Amniotic stem cell (primary cell): ENCODE data around the gene BARX2.

ENCODE experiments used
- DNase-seq: peaks from one replicate; lab custom pipeline; 2025; lab: John Stamatoyannopoulos, UW

Gene BARX2

DNA sequence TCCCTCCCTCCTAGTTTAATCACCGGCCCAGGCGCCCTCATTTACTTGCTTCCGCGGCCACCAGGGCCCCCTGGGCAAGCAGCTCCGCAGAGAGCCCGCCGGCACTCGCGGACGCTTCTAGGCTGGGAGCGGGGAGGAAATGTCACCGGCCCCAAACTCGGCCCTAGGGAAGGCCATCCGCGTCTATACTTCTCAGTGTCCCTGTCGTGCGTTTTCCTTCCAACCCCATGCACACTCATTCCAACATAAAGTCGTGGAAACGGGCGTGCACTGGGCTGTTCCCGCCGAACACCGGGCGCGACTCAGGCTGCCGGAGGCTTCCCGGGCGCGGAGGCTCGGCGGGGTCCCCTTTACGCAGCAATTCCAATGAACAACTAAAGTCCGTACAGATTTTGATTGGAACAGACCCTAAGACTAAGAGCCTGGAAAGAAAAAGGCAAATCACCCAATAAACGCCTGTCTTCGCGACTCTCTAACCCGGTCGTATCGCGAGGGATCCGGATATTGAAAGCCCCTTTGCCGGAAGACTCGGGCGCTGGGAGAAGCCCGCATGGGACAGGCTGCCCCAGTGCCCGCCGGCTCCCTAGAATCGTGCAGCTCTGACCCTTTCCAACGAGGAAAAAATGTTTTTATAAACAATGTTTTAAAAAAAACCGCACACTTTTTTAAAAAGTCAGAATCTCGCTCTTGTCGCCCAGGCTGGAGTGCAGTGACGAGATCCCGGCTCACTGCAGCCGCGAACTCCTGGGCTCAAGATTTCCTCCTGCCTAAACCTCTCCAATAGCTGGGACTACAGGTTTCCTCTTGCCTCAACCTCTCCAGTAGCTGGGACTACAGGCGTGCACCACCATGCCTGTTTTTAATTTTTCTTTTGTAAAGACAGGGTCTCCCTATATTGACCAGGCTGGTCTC is 1.3 kb upstream of the BARX2 start:
- DNase-seq: no peak

DNA sequence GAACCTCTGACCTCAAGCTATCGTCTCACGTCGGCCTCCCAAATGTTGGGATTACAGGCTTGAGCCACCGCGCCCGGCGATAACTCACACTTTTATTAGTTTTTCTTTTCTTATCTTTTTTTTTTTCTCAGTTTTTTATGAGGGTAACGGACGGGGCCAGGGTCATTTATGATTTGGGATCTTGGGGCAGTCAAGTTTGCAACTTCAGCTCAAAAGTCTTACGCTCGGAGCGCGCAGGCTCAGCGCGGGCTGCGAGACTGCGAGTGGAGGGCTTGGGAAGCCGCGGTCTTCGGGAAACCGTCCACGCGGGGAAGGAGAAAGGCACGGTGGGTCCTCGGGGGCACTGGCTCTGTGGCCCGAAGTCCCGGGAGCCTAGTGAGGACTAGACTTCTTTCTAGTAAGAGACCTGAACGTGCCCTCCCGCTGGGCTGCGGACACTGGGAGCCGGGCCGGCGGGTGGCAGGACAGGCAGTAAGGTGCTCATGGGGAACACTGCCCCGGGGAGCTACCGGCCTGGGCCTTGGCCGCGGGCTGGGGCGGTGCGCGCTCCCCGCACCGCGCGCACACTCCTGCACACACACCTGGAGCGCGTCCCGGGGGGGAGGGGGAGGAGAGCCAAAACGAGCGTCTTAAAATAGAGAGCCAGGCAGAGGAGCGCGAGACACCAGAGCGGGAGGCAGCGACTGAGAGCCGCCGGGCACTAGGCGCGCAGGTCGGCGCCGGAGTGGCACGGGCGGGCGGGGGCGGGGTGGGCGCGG is 476 bp upstream of the BARX2 start:
- no peak for DNase-seq

DNA sequence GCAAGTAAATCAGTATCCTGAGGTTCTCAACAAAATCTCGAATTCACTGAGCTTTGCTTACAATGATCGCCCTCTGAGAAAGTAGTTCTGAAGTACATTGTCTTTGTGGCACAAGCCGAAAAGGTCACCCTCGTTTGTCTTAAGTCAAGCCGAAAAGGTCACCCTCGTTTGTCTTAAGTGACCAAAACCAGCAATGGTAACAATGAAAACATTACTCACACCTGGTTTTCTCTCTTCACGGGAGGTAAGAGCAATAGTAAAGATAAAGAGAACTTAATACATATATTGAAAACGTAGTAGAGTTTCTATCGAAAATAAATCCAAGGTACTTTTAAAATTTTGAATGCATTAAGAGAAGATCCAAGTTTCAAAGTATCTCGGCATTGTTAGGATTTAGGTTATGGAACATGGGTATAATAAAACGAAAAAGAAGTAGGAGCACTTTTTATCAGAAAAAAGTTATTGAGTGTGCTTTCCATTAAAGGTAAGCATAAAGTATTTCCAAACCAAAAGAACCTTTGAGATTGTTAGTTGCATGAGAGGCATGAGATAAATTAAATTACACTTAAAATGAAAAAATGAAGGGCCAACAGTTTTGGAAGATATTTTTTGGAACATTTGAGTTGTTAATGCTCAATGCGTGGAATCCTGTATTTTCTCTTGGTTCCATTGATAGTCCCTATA is 1.2 kb downstream of the BARX2 start:
- no peak for DNase-seq

DNA sequence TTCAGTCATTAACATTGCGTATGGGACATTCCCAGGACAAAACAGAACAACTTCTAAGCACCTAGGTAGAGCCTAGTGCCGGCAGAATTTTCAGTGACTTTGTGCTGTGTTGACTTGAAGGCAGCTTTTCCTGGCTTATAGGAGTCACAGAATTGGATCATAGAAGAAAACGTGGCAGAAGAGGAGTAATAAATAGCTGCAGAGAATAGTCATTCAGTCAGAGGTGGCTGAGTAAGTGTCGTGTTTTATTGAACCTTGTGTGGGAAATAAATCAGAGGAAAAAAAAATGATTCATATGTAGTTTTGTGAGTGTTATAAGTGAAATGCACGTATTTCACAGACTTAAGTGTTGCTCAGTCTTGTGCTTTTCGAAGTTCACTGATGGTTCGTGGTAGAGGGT is 2.1 kb downstream of the BARX2 start:
- DNase-seq: no peak

DNA sequence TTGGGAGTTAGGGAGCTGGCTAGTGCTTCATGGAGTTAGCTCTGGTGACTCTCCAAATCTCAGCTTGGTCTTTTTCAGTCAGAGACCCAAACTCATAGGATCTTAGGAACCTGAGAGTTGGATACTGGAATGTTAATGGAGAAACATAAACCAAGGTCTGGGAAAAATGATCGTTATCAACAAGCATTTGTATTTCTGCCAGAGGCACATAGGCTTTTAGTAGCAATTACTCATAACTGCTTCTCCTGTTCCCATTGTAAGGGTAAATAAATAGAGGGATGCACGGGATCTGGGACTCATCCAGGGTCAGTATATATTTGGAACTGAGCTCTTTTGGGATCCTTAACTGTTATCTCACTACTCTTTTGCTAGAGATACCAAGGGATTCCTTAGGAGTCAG is 4.8 kb downstream of the BARX2 start:
- DNase-seq: no peak

DNA sequence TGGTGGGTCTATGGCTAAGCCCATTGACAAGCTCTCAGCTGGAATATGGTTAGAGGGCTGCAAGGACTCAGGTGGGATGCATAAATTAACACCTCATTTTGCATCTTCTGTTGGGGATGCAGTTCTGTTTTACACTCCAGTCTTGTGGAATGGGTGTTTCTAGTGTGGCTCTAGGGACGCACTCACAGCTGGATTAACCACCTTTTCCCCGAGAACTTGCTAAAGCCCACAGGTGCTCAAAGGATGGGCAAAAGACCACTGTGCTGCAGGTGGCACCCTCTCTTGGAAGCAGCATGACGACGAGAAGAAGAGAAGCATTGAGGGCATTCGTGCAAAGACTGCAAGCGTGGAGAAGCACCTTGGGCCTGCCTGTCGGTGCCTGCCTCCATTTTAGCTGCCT is 6.9 kb downstream of the BARX2 start:
- DNase-seq: no peak

DNA sequence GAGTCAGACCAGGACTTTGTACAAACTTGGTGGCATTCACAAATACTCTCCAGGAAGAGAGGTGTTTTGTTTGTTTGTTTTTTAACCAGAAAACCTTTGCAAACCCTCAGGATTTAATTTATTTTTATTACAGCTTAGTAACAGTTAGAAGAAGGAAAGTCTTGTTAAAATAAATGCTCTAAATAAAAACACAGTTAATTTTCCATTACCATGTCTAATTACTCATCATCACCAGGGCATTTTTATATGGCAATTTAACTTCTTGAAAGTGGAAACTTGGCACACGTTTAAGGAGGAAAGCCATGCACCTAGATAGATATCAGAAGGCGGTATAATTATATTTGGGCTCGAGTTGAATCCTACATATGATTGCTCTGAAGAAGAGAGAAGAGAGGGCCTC is 7.4 kb downstream of the BARX2 start:
- DNase-seq: no peak

DNA sequence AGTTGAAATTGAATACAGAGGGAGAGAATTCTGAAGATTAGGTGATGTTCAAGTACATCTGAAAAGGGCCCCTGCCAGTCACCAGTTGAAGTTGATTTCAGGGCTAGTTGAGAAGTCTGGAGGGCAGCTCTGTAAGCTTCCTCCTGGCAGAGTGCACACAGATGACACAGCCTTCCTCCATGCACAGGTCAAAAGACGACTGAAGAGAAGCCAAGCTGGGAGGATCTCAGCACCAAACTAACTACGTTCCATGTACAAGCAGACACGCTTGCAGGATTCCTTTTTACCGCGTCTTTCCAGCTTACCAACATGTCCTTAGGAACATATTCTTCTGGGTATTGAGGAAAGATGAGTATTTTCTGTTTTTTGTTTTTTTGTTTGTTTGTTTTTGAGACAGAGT is 7.9 kb downstream of the BARX2 start:
- no peak for DNase-seq

DNA sequence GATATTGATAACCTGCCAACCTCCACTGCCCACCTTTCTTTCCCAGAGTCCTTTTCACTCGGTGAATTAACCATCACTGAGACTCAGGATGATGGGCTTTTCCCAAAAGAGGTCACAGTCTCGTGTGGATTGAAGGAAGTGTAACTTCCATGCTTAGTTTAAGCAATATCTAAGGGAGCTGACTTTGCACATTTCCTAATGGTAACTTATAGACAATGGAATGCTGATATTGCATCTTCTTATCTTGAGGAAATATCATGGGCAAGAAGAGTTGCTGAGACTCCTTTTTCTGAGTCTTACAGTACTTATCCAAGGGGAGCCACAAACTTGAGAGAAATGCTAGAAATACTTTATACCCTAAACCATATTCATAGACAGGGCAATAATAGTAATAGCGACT is 8.8 kb downstream of the BARX2 start:
- no peak for DNase-seq

DNA sequence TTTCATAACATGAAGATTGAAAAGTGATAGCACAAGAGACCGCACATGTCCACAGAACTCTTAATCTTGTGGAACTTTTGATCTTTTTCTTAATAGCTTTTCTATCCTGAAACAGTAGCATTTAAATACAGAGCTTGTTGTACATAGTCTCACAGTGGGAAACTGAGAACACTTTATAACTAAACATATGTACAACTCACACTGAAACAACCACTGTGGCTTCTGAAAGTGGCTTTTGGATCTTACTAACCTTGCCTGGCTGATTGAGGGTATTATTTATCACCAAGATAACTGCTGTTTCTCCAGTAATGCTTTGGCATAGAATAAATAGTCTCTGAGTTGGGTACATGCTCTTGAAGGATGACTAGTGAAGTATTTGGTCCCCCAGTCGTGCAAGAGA is 10.2 kb downstream of the BARX2 start:
- DNase-seq: no peak

DNA sequence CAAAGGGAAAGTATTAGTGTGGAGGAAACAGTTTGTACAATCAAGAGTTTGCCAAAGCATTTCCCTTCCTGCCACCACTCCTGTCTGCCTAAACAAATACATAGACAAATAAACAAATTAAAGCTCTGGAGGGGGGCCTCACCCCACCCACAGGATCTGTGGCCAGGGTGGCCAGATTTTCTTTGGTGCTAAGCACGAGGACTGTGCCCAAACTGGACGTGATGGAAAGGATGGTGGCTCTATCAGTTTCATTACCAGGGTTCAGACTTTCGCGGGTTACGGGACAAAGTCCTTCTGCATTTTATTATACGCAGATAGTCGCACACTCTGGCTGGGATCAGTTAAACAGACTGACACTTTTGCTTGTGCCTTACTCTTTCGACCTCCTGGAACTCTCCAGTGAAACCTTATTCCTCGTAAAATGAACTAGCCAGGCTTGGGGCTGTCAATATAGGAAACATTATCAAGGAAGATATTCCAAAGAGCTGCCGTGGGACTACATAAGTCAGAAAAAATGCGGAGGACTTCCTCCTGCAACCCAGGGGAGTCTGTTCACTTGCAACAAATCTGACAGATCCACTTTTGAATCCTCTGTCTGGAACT is 11.2 kb downstream of the BARX2 start:
- no peak for DNase-seq

DNA sequence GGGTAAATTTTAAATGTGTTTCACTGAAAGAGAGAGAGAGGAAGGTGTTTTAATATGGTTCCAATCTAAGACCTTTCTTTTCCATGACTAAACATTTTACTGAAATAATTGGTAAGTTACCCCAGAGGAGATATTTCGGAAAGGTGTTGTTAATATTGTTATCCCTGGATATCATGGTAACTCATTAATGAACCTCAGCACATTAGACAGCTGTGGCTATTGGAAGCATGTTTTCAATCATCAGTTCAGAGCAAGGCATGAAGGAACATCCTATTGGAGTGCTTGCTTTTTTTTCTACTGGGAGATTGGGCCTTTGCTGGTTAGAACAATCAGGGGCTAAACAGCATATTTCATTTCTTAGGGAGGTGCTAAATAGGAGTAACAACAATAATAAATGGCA is 11.8 kb downstream of the BARX2 start:
- DNase-seq: no peak

DNA sequence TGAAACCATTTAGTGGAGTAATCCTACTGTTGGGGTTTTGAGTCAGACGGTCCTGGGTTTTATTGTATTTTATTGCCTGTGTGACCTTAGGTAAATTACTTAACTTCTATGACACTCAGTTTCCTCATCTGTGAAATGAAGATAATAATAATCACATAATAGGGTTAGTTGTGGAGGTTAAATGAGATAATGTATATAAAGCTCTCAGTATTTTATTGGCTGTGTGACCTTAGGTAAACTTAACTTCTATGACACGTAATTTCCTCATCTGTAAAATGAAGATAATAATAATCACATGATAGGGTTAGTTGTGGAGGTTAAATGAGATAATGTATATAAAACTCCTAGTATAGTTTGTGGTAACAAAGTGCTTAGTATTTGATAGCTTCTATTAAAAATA is 13.2 kb downstream of the BARX2 start:
- DNase-seq: no peak

DNA sequence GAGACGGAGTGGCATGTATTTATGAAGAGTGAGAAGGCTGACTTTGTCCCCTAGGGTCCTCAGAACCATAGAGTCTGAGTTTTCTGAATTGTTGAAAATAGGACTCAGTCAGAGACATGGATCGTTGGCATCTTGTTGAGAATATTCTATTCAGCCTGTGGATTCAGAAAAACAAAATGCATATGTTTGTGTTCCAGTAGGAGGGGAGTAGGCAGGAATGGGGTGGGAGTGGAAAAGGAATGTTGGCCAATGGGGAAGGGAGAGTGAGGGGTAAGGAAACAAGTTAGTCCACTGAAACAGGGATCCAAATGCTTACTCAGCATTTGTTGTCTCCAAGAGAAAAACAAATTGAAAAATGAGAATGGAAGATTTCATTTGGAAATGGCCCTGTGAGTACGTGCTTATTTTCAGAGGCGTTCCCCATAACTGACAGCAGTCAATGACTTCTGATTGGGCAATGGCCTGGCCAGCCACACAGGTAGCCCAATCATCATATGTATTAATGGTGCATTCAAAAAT is 14.7 kb downstream of the BARX2 start:
- DNase-seq: no peak

DNA sequence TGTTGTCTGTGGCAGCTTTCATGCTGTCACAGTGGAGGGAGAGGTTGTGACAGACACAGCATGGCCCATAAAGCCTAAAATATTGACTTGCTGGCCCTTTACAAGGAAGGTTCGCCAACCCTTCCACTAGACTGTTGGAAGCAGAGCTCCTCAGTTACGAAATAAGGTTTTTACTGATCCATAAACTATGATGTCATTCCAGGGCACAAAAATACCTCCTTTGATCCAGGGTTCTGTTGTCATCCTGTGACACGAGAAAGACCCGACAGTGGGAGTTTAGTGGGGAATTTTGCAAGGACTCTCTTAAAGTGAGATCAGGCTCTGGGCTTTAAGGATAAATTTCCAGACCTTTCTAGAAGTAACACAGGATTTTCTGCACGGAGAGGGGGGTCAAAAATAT is 15.7 kb downstream of the BARX2 start:
- no peak for DNase-seq

DNA sequence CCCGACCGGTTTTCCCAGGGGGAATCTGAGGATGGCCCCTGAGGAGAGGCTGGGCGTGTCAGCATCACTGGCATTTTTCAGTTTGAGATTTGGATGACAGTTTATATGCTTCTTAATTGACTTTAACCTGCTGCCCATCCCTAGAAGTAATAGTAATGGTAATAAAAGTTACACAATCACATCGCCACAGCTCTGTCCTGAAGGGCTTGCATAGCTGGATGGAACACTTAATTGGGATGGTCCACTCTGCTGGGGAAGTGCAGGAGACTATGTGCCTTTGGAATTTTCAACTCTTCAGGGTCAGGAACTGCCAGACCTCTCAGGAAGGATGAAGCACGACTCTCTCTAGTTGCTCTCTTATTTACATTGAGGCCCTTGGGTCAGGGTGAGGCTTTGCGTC is 16.2 kb downstream of the BARX2 start:
- no peak for DNase-seq

DNA sequence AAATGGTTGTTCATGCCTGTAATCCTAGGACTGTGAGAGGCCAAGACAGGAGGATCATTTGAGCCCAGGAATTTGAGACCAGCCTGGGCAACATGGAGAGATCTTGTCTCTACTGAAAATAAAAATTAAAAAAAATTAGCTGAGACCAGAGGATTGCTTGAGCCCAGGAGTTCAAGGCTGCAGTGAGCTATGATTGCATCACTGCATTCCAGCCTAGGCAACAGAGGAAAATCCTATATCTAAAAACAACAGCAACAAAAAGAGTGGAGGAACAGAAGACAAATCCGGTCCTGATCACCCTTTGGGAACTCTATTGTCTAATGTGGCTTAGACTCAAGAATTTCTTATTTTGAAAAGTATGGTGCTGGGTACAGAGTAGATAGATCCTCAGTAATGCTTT is 17.3 kb downstream of the BARX2 start:
- no peak for DNase-seq

DNA sequence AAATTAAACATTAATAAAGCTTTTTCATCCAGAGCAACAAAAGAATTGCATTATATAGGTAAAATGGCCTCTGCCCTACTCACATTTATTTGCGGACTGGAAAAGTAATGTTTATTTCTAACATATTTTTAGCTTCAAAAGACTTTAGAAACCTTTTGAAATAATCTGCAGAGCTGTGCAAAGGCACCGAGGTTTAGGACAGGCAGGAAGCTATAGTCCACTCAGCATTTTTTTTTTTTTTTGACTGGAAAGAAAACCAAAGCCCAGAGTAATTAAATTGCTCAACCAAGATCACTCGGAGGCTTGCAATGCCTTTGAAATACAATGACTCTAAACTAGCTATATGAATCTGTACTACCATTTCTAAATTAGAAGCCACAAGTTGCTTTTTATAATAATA is 19.1 kb downstream of the BARX2 start:
- DNase-seq: no peak

DNA sequence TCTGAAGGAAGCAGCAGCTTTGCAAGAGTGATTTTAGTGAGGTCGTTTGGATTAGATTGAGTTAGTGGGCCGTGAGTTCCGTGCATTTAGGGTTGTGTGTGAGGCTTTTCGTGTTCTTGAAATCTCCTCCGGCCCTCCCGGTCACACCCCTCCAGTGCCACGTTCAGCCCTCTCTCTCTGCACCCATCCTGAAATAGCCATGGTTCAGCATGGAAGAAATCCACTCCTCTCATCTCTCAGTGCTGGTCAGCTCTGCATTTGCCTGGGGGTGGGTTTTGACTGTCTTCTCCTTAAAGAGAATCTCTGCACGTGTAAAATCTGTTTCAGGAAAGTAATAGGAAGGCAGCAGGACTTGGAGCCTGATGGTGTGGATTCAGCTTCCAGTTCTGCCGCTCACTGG is 19.8 kb downstream of the BARX2 start:
- no peak for DNase-seq

DNA sequence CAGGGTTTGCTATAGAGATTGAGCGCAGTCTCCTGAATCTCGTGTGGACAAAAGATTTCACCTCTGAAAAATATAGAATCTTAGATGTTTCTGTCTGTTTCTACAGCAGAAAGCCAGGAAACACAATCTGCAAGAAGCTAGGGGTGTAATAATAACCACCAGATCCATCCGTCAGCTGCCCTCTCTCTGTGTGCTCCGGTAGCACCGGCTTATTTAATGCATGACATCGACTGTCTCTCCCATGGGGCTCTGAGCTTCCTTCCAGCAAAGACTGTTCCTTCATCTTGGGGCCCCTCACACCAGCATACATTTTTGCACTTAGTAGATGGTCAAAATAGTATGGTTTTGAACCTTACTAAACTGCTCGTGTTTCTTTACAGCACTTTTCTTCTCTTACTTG is 20.2 kb downstream of the BARX2 start:
- DNase-seq: no peak

DNA sequence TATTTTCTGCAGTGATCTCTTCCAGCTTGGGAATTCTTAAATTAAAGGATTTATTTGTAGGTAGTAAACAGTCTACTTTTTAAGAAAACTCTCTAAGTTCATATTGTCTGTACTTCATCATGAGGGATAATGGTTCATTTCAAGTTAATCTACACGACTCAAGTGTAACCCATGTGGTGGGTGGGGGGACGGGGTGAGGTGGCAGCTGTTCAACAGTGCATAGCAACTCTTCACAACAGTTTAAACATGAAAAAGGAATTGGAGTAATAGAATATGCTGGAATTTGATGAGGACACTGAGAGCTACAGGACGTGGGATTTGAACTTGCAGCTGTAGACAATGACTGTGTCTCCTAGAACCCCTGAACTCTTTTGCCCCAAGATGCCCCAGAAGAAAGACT is 20.8 kb downstream of the BARX2 start:
- no peak for DNase-seq
